Upper lobe of right lung (tissue), 1 donor: ENCODE results near the gene BMP8B. TPM values are rescaled to one million over a fixed set of nuclear protein-coding genes. Genes with fewer than 3 reads are reported as not detected.

Experiments used
- ATAC-seq: fragments of 200-7000 bp; cut with Tn5 transposase; one replicate; pipeline ENCODE4 v1.9.1; 2020; ENCODE audit warnings: mild to moderate bottlenecking, moderate library complexity
- DNase-seq: peaks from one replicate; pipeline ENCODE4 v3.0.0-alpha.2; 2020
- H3K27ac ChIP-seq: fragments of 200-600 bp; one replicate; pipeline ENCODE4 v1.8.0; 2022
- H3K27me3 ChIP-seq: fragments of 200-600 bp; one replicate; pipeline ENCODE4 v1.8.0; 2022; ENCODE audit warnings: mild to moderate bottlenecking
- H3K36me3 ChIP-seq: fragments of 200-600 bp; one replicate; pipeline ENCODE4 v1.8.0; 2022
- H3K4me1 ChIP-seq: fragments of 200-600 bp; one replicate; pipeline ENCODE4 v1.8.0; 2022
- H3K4me3 ChIP-seq: fragments of 200-600 bp; one replicate; pipeline ENCODE4 v1.8.0; 2022; ENCODE audit warnings: mild to moderate bottlenecking
- H3K9me3 ChIP-seq: fragments of 200-600 bp; one replicate; pipeline ENCODE4 v1.8.0; 2022
- intact Hi-C: fragments of 100-400 bp; cut with DNase I; formaldehyde crosslinking; loops from one replicate; pipeline ENCODE4 v1.11.0; 2022
- total RNA-seq: library from RNA; stranded (reverse); fragmentation: NEBNext Ultra II Directional; extraction: Animal tissue kit (Norgen Biotek cat#: 25700); gene quantifications from one replicate; pipeline ENCODE4 v1.2.1, GENCODE V29; 2021
- TF ChIP-seq, protein P1 (sequence below): fragments of 200-600 bp; IDR thresholded peaks from one replicate; pipeline ENCODE4 v1.8.0; 2022; ENCODE audit warnings: antibody characterized with exemption
- donor health status: DM: no; HTN: yes; CAD: no; lungs with severe emphysema.

The BMP8B gene
- total RNA-seq, 1 donor from 2014 or later: 2.7 TPM

DNA sequence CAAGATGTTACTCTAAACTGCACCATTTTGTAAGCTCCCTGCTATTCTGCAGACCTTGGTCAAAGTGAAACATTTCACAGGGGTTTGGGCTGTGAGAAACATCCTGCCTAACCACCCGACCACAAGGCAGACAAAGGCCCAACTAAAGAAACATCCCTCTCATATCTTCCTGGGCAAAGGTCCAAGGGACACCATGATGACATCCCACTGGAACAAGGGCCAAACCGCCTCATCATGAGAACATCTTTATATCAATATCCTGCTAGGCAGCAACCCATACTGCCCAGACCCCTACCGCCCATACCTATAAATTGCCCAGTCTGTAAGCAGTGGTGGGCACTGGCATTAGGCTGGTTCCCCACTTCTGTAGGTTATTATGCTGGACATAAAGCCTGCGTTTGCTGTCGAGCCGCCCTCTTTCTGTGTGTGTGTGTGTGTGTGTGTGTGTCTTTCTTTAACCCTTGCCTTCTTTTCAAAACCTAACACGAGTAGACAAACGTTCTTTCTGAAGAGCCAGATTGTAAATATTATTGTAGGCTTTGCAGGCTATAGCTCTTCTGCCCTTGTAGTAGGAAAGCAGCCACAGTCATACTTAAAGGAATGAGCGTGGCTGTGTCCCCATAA, 51.0 kb downstream of the BMP8B start:
- Histone ChIP-seq H3K9me3 (no peaks in the 10 kb centered on the region), H3K27me3 (peaks cover 29% of the 10 kb centered on the region), H3K27ac (no peak overlapping the region), H3K4me1 (peaks cover 12% of the 10 kb centered on the region), H3K36me3 (peaks cover 23% of the 10 kb centered on the region), H3K4me3 (no peak overlapping the region)
- intact Hi-C loops: no loop called here
- ATAC-seq: no peak
- DNase-seq: no peak
- TF ChIP-seq, protein P1, sequence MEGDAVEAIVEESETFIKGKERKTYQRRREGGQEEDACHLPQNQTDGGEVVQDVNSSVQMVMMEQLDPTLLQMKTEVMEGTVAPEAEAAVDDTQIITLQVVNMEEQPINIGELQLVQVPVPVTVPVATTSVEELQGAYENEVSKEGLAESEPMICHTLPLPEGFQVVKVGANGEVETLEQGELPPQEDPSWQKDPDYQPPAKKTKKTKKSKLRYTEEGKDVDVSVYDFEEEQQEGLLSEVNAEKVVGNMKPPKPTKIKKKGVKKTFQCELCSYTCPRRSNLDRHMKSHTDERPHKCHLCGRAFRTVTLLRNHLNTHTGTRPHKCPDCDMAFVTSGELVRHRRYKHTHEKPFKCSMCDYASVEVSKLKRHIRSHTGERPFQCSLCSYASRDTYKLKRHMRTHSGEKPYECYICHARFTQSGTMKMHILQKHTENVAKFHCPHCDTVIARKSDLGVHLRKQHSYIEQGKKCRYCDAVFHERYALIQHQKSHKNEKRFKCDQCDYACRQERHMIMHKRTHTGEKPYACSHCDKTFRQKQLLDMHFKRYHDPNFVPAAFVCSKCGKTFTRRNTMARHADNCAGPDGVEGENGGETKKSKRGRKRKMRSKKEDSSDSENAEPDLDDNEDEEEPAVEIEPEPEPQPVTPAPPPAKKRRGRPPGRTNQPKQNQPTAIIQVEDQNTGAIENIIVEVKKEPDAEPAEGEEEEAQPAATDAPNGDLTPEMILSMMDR: no peak

DNA sequence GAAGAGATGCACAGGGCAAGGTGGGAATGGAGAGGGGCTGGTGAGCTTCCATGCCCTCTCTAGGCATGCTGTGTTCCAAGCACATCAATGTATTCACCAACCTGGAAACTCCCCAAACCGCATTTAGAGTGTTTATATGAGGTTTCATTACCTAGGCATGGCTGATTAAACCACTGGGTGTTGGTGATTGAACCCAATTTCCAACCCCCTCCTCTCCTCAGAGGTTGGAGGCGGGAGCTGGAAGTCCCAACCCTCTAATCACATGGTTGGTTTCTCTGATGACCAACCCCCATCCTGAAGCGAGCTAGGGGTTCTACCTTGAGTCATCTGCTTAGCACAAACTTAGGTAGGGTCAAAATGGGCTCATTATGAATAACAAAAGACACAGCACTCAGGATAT, 52.9 kb downstream of the BMP8B start:
- intact Hi-C loops: no loop called here
- Histone ChIP-seq H3K4me1 (peaks cover 12% of the 10 kb centered on the region), H3K27me3 (peaks cover 29% of the 10 kb centered on the region), H3K9me3 (no peaks in the 10 kb centered on the region), H3K36me3 (peaks cover 6% of the 10 kb centered on the region), H3K27ac (no peak overlapping the region), H3K4me3 (no peak overlapping the region)
- TF ChIP-seq, protein P1: no peak
- ATAC-seq: no peak
- no peak for DNase-seq

DNA sequence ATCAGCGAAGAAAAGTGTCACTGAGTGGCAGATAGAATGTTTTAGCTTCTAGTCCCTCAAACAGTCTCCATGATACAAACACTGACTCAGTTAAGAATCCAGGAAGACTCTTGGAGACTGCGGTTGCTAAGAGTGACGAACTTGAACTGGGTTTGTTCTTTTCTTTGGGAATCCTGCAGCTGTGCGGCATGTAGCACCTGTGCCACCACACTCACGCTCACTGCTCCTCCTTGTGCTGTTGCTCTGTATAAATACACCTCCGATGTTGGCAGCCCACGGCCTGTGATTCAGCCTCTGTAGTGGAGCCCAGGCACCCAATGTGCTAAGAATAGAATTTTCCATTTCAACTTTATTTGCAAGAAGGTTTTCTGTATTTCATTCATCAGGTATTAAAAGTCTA, 55.5 kb downstream of the BMP8B start:
- ATAC-seq (no peak), DNase-seq (no peak)
- H3K9me3 ChIP-seq: no peaks in the 10 kb centered on the region
- no peak overlapping the region for H3K27ac ChIP-seq
- TF ChIP-seq, protein P1: no peak
- H3K4me1 ChIP-seq: no peaks in the 10 kb centered on the region
- intact Hi-C loops: no loop called here
- H3K27me3 ChIP-seq: peaks cover 35% of the 10 kb centered on the region
- no peak overlapping the region for H3K4me3 ChIP-seq
- H3K36me3 ChIP-seq: no peaks in the 10 kb centered on the region

DNA sequence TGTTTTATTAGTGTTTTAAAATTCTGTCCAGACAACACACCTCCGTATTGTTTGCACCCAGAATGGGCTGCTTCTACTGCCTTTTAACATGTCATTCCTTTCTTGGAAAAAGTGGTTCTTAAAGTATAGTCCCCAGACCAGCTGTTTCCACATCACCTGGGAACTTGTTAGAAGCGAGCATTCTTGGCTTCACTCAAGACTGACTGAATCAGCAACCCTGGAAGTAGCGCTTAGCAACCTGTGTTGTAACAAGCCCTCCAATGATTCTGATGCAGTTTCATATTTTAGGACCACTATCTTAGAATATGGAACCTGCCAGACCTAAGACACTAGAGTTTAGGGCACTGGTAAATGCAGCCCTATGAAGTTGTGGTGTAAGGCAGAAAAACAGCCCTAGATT, 55.9 kb downstream of the BMP8B start:
- intact Hi-C loops: no loop called here
- peaks cover 40% of the 10 kb centered on the region for H3K27me3 ChIP-seq
- no peak for ATAC-seq

DNA sequence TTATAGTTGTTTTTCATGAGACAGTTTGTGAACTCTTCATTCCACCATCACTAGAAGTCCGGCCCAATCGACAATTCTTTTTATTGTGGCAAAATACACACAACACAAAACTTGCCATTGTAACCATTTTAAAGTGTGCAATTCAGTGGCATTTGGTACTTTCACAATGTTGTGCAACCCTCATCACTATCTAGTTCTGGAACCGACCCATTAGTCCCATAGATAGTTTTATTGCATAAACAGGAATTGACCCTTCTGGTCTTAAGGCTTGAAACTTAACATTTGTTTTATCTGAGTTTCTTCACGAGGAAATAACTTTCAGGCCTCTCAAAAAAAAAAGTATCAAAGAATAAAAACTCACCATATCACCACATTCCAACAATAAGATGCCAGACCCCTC, 58.8 kb downstream of the BMP8B start:
- Histone ChIP-seq H3K9me3 (no peaks in the 10 kb centered on the region), H3K4me3 (no peak overlapping the region), H3K27ac (no peak overlapping the region), H3K27me3 (peaks cover 38% of the 10 kb centered on the region), H3K4me1 (no peaks in the 10 kb centered on the region), H3K36me3 (no peaks in the 10 kb centered on the region)
- DNase-seq (no peak), ATAC-seq (no peak)
- TF ChIP-seq, protein P1: no peak
- intact Hi-C loops: loop anchor here (10.0 kb wide), 1 partner anchor 125 kb away; no protein-coding TSS in a partner anchor

More for the DNA sequence above, 55.9 kb downstream of the BMP8B start:
- no peak overlapping the region for H3K4me3 ChIP-seq
- no peaks in the 10 kb centered on the region for H3K36me3 ChIP-seq
- TF ChIP-seq, protein P1: no peak
- H3K27ac ChIP-seq: no peak overlapping the region
- H3K4me1 ChIP-seq: no peaks in the 10 kb centered on the region
- no peak for DNase-seq
- H3K9me3 ChIP-seq: no peaks in the 10 kb centered on the region

DNA sequence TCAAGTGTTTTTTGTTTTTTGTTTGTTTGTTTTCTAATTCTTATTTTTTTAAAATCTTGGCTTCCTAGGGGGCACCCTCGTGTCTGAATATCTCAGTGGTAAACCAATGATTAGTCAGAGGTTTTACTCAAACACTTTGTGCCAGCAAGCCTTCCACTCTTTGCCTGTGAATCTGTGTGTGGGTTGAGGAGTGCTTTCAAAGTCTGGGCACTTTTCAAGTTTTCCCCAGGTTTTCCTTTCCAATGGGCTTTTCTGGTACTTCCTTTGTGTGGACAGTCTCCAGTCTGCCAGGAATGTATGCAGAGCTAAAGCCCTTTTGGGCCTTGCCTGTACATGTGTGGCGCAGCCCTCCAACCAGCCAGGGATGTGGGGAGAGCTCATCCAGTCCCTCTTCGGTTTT, 59.6 kb downstream of the BMP8B start:
- intact Hi-C loops: loop anchor here (10.0 kb wide), 1 partner anchor 124 kb away; no protein-coding TSS in a partner anchor
- H3K27me3 ChIP-seq: peaks cover 34% of the 10 kb centered on the region
- H3K4me1 ChIP-seq: no peaks in the 10 kb centered on the region
- H3K27ac ChIP-seq: no peak overlapping the region
- TF ChIP-seq, protein P1: no peak
- DNase-seq: no peak
- H3K36me3 ChIP-seq: no peaks in the 10 kb centered on the region
- no peak overlapping the region for H3K4me3 ChIP-seq
- no peaks in the 10 kb centered on the region for H3K9me3 ChIP-seq
- no peak for ATAC-seq
